HG02571 (cell line): Measurements from ENCODE around the gene IQSEC3.
"Not testable (repeated sequence)": the region's sequence is repeated elsewhere in the genome, so short reads cannot be mapped to it uniquely, and the experiment has no call there.

Experiments used
- ATAC-seq: cut with Tn5 transposase; IDR thresholded peaks from one replicate; pipeline ENCODE4 v1.9.1; 2021; ENCODE audit warnings: mild to moderate bottlenecking, moderate library complexity; ENCODE audit not compliant: unreplicated experiment

Gene IQSEC3

DNA sequence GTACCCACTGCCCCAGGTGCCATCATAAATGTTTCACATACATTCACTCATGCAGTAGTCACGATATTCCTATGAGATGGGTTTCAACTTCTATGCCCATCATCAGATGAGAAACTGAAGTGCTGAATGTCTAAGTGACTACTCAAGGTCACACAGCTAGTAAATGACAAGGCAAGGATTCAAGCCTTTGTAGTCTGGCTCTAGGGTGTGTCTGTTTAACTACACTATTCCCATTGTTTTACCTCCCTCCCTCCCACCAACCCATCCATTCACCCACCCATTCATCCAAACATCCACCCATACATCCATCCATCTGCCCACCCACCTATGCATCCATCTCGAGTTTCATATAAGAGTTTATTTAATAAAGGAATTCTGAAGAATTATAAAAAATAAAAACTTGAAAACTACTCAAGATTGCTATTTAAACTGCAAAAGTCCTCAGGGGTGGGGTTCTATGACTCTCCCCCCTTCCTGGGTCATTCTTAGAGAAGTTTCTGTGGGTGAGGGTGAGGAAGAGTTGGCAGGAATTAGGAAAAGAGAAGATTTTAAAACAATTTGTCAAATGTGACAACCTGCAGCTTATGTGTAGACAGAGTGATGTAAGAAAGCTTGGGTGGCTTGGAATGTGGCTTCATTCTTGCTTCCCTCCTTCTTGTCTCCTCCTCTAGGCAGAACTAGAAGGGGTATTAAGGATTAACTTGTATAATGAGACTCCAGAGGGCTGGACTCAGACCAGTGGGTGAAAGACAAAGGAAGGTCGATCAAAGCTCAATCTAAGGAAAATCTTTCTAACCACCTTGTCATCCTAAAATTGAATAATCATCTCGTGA is 13.4 kb upstream of the IQSEC3 start:
- not testable (repeated sequence) for ATAC-seq

DNA sequence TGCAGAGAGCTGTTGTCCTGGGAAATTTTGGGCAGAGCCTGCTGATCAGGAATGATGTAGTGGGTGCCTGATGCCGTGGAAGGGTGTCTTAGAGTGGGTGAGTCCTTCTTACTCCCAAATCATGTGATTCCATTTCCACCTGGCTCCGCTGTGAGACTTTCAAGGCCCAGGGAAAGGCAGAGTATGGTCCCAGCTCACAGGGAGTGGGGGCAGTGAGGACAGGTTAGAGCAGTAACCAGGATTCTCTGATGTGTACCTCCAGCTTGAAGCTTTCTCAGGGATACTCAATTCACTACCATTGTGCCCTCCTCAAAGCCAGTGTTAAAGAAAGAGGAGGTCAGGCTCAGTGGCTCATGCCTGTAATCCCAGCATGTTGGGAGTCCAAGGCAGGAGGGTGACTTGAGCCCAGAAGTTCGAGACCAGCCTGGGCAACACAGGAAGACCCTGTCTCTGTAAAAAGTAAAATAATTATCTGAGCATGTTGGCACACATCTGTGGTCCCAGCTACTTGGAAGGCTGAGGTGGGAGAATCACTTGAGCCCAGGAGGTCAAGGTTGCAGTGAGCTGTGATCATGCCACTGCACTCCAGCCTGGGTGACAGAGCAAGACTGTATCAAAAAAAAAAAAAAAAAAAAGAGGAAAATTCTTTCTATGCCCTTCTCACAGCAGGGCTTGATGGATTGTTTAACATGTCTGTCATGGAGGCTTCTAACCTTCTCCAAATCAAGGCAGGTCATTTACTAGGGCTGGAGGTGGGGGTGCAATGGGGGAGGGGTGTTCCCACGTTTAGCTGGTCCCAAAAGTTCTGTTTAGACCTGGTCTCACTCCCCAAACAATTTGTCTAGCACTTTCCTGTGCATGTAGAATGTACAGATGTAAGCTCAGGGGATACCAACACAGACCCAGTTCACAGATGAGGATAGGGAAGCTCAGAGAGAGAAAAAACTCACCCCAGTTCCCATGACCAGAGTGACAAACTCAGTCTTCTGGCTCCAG is 12.5 kb upstream of the IQSEC3 start:
- ATAC-seq: no peak

- no peak for ATAC-seq
These were observed 11.6 kb upstream of the IQSEC3 start for GRCh38 chr12:54750-55535.

GRCh38 chr12:56683-57346 is 9.8 kb upstream of the IQSEC3 start:
- no peak for ATAC-seq

- ATAC-seq: no peak
These were observed 9.0 kb upstream of the IQSEC3 start for GRCh38 chr12:57539-57938.

- ATAC-seq: no peak
These were observed 7.7 kb upstream of the IQSEC3 start for GRCh38 chr12:58832-59231.

DNA sequence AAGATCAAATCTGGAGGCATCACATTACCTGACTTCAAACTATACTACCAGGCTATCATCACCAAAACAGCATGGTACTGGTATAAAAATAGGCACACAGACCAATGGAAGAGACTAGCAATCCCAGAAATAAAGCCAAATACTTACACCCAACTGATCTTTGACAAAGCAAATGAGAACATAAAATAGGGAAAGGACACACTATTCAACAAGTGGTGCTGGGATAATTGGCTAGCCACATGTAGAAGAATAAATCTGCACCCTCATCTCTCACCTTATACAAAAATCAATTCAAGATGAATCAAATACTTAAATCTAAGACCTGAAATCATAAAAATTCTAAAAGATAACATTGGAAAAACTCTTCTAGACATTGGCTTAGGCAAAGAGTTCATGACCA is 4.7 kb upstream of the IQSEC3 start:
- not testable (repeated sequence) for ATAC-seq

- not testable (repeated sequence) for ATAC-seq
These were observed 990 bp upstream of the IQSEC3 start for GRCh38 chr12:65491-66063.

DNA sequence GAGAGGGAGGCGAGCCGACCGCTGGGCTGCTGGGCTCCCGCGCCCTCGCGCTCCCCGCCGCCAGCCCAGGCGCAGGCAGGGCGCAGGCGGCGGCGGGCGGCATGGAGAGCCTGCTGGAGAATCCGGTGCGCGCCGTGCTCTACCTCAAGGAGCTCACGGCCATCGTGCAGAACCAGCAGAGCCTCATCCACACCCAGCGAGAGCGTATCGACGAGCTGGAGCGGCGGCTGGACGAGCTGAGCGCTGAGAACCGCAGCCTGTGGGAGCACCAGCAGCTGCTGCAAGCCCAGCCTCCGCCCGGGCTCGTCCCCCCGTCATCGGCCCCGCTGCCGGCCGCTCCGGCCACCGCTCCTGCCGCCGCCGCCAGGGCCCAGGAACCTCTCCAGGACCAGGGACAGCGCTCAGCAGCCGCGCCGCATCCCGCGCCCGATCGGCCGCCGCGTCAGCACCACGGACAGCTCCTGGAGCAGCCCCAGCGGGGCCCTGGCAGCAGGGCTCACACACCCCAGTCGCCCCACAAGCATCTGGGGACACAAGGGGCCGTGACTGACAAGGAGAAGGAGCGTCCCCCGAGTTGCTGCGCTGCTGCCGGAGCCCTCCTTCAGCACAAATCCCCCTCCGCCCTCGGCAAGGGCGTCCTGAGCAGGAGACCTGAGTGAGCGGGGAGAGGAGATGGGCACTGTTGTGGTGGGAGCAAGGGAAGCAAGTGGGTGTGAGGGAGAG is 376 bp downstream of the IQSEC3 start:
- ATAC-seq: not testable (repeated sequence)

DNA sequence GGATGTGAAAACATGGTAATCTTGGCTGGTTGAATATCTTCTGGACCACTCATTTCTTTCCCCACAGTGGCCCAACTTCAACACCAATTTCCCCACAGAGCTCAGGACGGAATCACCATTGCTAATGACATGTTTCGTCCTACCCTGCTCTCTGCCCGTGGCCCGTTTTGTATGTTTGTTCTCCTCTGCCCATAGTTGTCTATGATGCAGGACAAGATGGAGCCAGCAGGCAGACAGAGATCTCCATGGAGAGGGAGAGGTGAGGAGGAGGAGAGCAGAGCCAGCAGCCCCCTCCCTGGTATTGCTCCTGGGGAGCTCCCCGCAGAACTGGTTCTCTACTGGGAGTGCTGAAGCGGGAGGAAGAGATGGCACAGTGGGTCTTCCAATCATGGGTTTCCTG is 3.1 kb downstream of the IQSEC3 start:
- ATAC-seq: not testable (repeated sequence)

DNA sequence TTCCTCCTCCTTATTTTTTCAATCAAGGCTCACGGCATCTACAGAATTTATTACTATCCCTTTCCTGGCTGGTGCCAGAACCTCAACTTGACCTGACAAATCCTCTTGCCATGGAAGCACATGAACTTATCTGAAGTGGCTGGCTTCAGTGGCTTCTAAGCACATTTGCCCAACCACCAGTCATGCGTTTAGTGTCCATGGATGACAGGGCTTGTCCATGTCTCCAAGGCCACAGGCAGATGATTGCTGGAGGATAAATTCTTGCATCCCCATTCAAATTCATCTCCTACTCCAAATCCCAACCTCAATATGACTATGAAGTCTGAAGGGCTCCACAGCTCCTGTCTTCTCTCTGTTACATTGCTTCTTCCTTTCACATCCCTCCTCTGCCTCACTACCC is 4.0 kb downstream of the IQSEC3 start:
- not testable (repeated sequence) for ATAC-seq

- not testable (repeated sequence) for ATAC-seq
These were observed 5.5 kb downstream of the IQSEC3 start for GRCh38 chr12:72018-72417.

- not testable (repeated sequence) for ATAC-seq
These were observed 8.0 kb downstream of the IQSEC3 start for GRCh38 chr12:74420-75190.

- not testable (repeated sequence) for ATAC-seq
These were observed 9.0 kb downstream of the IQSEC3 start for GRCh38 chr12:75541-75940.

GRCh38 chr12:76102-76501 is 9.5 kb downstream of the IQSEC3 start:
- not testable (repeated sequence) for ATAC-seq

DNA sequence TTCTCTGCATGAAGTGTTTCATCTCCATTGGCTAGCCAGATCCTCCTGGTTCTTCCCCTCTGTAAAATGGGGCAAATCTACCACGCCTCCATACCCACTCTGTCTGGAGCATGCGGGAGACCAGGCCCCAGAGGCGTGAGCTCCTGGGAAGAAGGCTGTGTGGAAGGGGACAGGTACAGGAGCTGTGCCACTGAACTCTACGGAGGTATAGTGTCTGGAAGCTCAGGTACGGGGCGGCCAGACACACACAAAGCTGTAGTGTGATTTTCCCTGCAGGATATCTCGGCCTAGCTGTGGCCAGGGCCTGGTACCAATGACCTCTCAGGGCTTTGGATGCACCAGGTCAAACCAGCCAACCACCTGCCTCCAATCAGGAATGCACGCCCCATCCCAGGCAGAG is 10.0 kb downstream of the IQSEC3 start:
- not testable (repeated sequence) for ATAC-seq

DNA sequence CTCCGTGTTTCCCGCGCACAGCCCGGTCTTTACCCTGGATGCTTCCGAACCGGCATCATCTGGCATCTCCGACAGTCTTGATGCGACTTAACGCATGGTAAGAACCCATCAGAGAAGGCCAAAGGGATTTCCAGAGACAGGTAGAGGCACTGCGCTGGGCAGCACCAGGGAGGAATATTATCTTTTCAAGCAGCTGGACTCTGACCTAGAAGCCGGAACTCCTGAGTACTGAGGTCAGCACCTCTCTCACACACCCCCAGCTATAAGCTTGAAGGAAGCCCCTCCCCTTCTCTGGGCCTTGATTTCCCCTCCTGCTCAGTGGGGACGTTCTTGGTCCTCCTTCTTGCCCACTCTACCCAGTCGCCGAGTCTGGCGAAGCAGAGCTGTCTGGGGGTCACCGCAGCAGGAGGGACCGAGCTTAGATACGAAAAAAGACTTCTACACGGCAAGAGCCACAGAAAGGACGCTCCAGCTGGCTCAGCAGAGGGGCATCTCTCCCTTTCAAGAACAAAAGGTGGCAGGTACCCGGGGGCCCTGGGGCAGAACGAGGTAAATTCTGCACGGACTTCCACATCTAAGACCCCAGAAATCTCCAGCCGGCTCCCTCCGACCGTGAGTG is 10.6 kb downstream of the IQSEC3 start:
- not testable (repeated sequence) for ATAC-seq

DNA sequence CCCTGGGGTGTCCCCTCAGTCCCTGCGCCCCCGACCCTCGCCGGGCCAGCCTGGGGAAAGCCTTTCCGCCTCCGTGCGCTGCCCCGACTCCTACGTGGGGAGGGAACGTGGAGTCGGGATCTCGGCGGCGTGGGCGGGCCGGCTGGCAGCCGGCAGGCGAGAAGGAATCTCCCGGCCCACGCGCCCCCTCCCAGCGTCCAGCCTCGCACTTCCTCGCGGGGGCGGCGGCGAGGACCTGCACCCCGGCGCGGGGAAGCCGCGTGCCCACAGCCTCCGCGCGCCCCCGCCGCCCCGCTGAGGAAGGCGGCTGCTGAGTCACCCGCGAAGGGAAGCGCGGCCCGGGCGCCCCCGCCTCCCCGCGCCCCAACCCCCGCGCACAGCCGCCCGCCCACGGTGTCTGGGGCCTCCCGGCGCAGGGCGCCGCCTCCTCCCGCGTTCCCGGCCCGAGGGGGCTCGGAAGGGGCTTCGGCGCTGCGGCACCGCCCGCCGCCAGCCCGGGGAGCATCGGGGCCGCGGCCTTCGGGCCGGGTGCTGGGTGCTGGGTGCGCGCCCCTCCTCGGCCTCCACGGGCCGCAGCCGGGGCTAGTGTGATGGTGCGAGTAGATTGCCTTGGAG is 11.3 kb downstream of the IQSEC3 start:
- not testable (repeated sequence) for ATAC-seq
